ENCODE data around the gene THUMPD3.

- TF ChIP-seq CTCF (conservative IDR thresholded peaks at IDR 0.05 in 1 of 2, IDR thresholded peaks at IDR 0.05 in 1 of 2; ENCODE audit: low read depth in 1 of 2, low read length in 2 of 2) (no peak), EZH2 (IDR thresholded peaks at IDR 0.05; ENCODE audit: low read length, missing control alignments) (no peak)
These were observed 36.5 kb downstream of the THUMPD3 start for GRCh38 chr3:9399337-9399703.
